A673 (cell line): ENCODE results near the gene CYTH2. TPM values are rescaled to one million over a fixed set of nuclear protein-coding genes. Genes with fewer than 3 reads are reported as not detected.

Experiments
- BruUV-seq: library from RNA; stranded (reverse); fragments of 400-500 nt; replicated peaks from 2 replicates; lab custom pipeline; 2021; lab: Mats Ljungman, UMichigan
- CTCF ChIA-PET: fragments of 300-600 bp; sonication (Branson Sonifier 250); formaldehyde crosslinking; loops from one replicate; lab custom pipeline; 2022; ENCODE audit warnings: antibody characterized with exemption; lab: Charles Lee
- POLR2A ChIA-PET: fragments of 300-600 bp; sonication (Branson Sonifier 250); formaldehyde crosslinking; loops from one replicate; lab custom pipeline; 2022; ENCODE audit warnings: antibody characterized with exemption; ENCODE audit not compliant: low non-redundant PET; lab: Charles Lee
- DNase-seq: peaks from one replicate; pipeline ENCODE4 v3.0.0-alpha.2; 2015; ENCODE audit warnings: low spot score
- H3K27ac ChIP-seq: fragments of 200-600 bp; sonication (generic); 2 replicates; pipeline ENCODE4 v1.5.1; 2016; ENCODE audit warnings: mixed run types, low read depth, mild to moderate bottlenecking, mixed read lengths, antibody characterized with exemption, low read length; ENCODE audit not compliant: poor library complexity, severe bottlenecking
- H3K27me3 ChIP-seq: fragments of 200-600 bp; sonication (generic); replicated peaks from 2 replicates; pipeline ENCODE4 v1.6.1; 2017; ENCODE audit warnings: mixed run types, low read depth, mild to moderate bottlenecking, mixed read lengths, antibody characterized with exemption, low read length; ENCODE audit not compliant: insufficient read depth, poor library complexity
- H3K36me3 ChIP-seq: fragments of 200-600 bp; sonication (generic); 2 replicates; pipeline ENCODE4 v1.6.1; 2016; ENCODE audit warnings: mixed run types, mild to moderate bottlenecking, mixed read lengths, antibody characterized with exemption, low read length; ENCODE audit not compliant: insufficient read depth, poor library complexity, severe bottlenecking
- H3K4me1 ChIP-seq: fragments of 200-600 bp; sonication (generic); 2 replicates; pipeline ENCODE4 v1.6.1; 2017; ENCODE audit warnings: mixed run types, mild to moderate bottlenecking, mixed read lengths, antibody characterized with exemption, low read length; ENCODE audit not compliant: insufficient read depth, poor library complexity, severe bottlenecking
- H3K4me3 ChIP-seq: fragments of 200-600 bp; sonication (generic); 2 replicates; pipeline ENCODE4 v1.5.1; 2016; ENCODE audit warnings: low read depth, mixed run types, mild to moderate bottlenecking, mixed read lengths, low read length; ENCODE audit not compliant: poor library complexity, severe bottlenecking
- H3K9me3 ChIP-seq: fragments of 200-600 bp; sonication (generic); 2 replicates; pipeline ENCODE4 v1.6.1; 2016; ENCODE audit warnings: mixed run types, low read depth, mild to moderate bottlenecking, mixed read lengths, antibody characterized with exemption, low read length; ENCODE audit not compliant: poor library complexity, severe bottlenecking
- CTCF ChIP-seq: fragments of 300-800, 200-600 bp; sonication (generic); conservative IDR thresholded peaks from 2 replicates; pipeline ENCODE4 v1.5.1; 2017; ENCODE audit warnings: low read depth, mild to moderate bottlenecking, antibody characterized with exemption, low read length, moderate library complexity, mixed read lengths
- EZH2 ChIP-seq: fragments of 200-600 bp; sonication (generic); IDR thresholded peaks from 2 replicates; pipeline ENCODE4 v1.6.1; 2017; ENCODE audit warnings: borderline replicate concordance, low read depth, mild to moderate bottlenecking, mixed read lengths, antibody characterized with exemption, low read length; ENCODE audit not compliant: poor library complexity, severe bottlenecking
- intact Hi-C: fragments of 100-400 bp; cut with micrococcal nuclease; formaldehyde crosslinking; loops from one replicate; pipeline ENCODE4 v1.10.0; 2022; ENCODE audit not compliant: unreplicated experiment
- total RNA-seq: library from RNA; stranded (reverse); gene quantifications from 2 replicates; pipeline ENCODE4 v1.2.3, GENCODE V29; 2021

CYTH2 gene
- total RNA-seq, 1 experiment from 2014 or later, result 125 TPM

DNA sequence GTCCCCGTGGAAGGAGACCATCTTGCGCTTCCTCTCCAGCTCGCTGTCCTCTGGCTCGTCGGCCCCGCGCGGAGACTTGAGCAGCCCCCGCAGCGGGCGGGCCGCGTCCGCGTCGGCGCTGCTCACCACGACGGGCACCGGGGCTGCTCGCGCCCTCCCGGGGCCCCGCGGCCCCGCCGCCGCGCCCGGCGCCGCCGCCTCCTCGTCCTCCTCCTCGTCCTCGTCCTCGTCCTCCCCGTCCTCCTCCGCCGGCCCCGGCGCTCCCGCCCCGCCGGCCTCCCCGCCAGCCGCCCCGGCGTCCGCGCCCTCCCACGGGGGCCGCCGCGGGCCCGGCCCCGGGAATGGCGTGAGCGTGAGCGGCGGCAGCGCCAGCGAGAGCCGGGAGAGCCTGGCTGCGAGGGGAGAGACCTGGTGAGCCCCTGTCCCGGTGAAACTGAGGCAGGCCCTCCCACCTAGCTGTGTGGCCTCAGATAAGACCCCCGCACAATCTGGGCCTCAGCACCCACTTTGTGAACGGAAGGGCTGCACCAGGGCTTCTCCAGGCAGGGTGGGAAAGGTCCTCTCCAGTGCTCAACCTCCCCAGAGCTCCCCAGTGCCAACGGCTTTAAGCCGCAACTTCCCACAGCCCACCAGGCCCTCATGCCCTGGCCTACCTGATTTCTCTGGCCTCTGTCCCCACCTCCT lies 24.7 kb downstream of the CYTH2 start:
- no peak for DNase-seq
- no peaks in the 10 kb centered on the region for H3K9me3 ChIP-seq
- intact Hi-C loops, result loop anchor here (5.0 kb wide), 1 partner anchor 172 kb away; a partner anchor contains a TSS
- H3K27me3 ChIP-seq, result no peaks in the 10 kb centered on the region
- BruUV-seq, result no TSS peak
- ChIA-PET CTCF (interaction anchor here (0.5 to 1.4 kb wide), 5 partner anchors 12 to 103 kb away, joined by 3 to 12 read pairs (median 7); partner anchors contain the start of gene KDELR1), POLR2A (interaction anchor here (0.6 kb wide), 4 partner anchors 70 to 1268 kb away, joined by 5 to 10 read pairs (median 9); partner anchors contain the start of gene RUVBL2)
- peak overlapping the region; percentile 61 for H3K4me3 ChIP-seq
- TF ChIP-seq EZH2, result no peak
- no peak for TF ChIP-seq CTCF
- H3K4me1 ChIP-seq, result peaks cover 38% of the 10 kb centered on the region
- H3K36me3 ChIP-seq, result no peaks in the 10 kb centered on the region
- H3K27ac ChIP-seq, result peak overlapping the region; percentile 73

GRCh38 chr19:48495396-48495795 lies 26.2 kb downstream of the CYTH2 start:
- no peak overlapping the region for H3K27ac ChIP-seq
- intact Hi-C loops, result no loop called here
- no peaks in the 10 kb centered on the region for H3K9me3 ChIP-seq
- ChIA-PET CTCF (no interaction called here), POLR2A (no interaction called here)
- no peak overlapping the region for H3K4me3 ChIP-seq
- H3K4me1 ChIP-seq, result peaks cover 45% of the 10 kb centered on the region
- H3K27me3 ChIP-seq, result peaks cover 10% of the 10 kb centered on the region
- no peak for TF ChIP-seq CTCF
- TF ChIP-seq EZH2, result no peak
- BruUV-seq, result TSS peak; percentile 49
- no peaks in the 10 kb centered on the region for H3K36me3 ChIP-seq
- DNase-seq, result no peak

DNA sequence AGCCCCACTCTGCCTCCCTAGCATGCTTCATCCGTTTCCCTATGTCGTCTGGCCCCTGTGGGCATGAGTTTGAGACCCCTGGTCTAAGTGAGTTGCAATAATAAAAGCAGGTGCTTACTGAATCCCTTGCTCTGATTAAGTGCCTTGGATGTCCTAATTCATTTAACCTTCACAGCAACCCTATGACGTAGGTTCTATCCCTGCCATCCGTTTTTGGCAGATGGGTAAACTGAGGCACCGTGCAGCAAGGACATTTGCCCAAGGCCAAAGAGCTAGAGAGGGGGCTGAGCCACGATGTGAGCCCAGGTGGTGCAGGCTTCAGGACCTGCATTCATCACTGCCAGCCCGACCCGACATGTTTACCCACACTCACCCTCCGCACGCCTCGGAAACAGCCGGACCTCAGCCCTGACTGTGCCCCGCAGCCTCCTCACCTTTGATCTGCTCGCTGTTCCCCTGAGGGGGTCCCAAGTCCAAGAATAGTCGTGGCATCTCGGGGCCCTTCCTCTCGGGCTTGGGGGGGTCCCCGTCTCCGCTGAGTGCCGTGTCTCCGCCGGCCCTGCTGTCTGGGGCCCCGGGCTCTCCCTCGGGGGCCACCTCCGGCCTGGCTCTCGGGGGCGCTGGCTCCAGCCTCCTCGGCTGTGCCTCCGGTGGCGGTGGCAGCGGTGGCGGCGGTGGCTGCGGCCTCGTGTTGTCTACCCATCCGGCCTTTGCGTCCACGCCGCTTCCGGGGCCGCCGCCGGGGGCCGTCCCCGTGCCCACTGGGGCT lies 28.0 kb downstream of the CYTH2 start:
- Histone ChIP-seq H3K27me3 (peaks cover 10% of the 10 kb centered on the region), H3K4me3 (no peak overlapping the region), H3K27ac (no peak overlapping the region), H3K36me3 (no peaks in the 10 kb centered on the region), H3K4me1 (peaks cover 37% of the 10 kb centered on the region), H3K9me3 (no peaks in the 10 kb centered on the region)
- TF ChIP-seq CTCF, result no peak
- no peak for TF ChIP-seq EZH2
- no peak for DNase-seq
- CTCF ChIA-PET, result no interaction called here
- POLR2A ChIA-PET, result no interaction called here
- intact Hi-C loops, result no loop called here
- BruUV-seq, result no TSS peak
